ACHN (cell line): ENCODE results near the gene ATP23.

Source experiments
- DNase-seq: peaks from one replicate; pipeline ENCODE4 v3.0.0-alpha.2; 2015
- in situ Hi-C: cut with HindIII; loops from 2 replicates; pipeline ENCODE4 v1.10.0; 2017; ENCODE audit warnings: low sequenced_read_pairs, low pct_ligation_motif_present, low pct_unique_long_range_greater_than_20kb

ATP23 gene

DNA sequence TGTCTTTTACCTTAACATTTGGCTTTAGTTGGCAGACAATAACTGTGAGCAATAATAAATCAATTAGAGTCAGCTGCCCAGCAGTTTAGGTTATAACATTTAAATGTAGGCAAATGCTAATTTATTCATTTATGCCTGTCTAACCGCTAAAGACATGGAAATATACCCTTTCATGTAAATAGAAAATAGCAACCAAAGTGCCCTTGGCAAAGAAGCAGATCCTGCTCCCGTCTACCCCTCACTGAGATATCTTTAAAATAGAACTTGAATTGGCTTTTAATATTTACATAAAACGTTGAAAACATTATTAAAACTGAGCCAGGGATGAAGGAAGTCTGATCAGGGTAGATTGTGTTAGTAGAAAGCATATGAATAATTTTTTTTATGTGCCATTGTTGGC, 67.3 kb downstream of the ATP23 start:
- no peak for DNase-seq
- in situ Hi-C loops, result no loop called here
